SW480 (cell line): Measurements from ENCODE around the gene OR13J1.

Source experiments
- DNase-seq: peaks from one replicate; pipeline ENCODE4 v3.0.0-alpha.2; 2016; ENCODE audit warnings: low spot score

OR13J1 gene

GRCh38 chr9:35834260-35835215, 35.7 kb downstream of the OR13J1 start:
- no peak for DNase-seq

- DNase-seq: no peak
Measured at GRCh38 chr9:35832814-35833213, 37.4 kb downstream of the OR13J1 start.

- DNase-seq: no peak
Measured at GRCh38 chr9:35831040-35831439, 39.2 kb downstream of the OR13J1 start.

DNA sequence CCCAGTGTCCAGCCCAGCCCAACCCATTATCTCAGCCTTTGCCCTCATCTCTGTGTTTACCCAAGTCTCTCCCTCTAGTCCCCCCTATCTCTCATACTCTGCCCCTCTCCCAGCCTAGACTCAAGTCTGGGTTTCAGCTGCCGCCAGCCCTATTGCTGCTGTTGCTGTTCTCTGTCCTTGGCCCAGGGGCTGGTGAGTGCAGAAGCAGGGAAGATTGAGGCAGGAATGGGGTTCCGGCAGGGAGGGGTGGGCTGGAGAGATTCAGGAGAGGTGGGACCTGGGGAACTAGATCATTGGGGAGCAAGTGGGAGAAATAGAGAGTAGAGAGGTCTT, 40.5 kb downstream of the OR13J1 start:
- DNase-seq: no peak

DNA sequence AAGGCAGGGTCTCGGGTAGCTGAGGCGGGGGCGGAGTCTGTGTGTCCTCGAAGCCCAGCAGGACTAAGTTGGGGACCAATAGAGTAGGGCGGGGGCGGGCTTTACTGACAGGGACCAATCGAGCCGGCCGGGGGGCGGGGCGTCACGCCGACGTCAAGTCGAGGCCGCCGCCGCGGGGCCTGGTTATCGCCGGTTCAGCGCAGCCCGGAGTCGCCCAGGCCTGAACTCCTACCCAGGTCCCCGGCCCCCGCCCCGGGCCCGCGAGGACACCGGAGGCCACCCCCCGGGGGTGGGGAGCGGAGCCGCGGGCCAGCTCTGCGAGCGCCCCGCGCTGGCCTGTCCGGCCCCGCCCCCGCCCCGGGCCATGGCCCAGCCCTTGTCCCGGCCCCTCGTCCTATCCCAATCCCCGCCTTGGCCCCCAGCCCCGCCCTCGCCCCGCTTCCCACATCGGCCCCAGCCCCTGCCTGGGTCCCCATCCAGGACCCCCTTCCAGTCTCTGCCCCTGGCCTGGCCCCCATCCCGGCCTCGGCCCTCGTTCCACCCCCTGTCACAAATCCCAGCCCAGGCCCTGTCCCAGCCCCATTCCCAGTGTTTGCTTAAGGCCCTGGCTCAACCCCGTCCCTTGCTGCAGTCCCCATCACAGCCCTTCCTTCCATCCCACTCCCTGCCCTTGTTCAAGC, 41.0 kb downstream of the OR13J1 start, which contains the start of gene TMEM8B:
Gene TMEM8B (plus strand): TSS at position 145 of the 680 bp plus-strand sequence. CDS start 220 bp downstream, at position 365.
- DNase-seq: peak; percentile 86

DNA sequence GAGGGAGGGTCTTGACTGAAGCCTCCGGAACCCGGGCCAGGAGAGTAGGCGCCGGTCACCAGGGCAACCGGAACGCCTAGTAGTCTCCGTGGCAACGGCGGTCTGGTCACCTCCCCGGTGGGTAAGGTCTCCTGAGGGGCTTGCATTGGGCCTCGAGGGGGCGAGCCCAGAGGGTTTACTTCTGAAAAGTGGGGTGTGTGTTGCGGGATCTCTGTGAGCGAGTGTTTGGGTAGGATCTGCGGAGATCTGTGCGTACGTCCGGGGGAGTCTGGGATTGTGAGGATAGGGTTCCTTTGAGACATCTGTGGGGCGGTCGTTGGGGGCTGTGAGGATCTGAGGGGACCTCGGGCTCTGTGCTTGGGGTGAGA, 41.5 kb downstream of the OR13J1 start, which contains the start of gene FAM221B:
Gene FAM221B (minus strand): TSS at position 17 of the 368 bp plus-strand sequence. CDS start 2,571 bp downstream, outside the sequence.
- DNase-seq: no peak

GRCh38 chr9:35827486-35827885, 42.7 kb downstream of the OR13J1 start:
- no peak for DNase-seq

DNA sequence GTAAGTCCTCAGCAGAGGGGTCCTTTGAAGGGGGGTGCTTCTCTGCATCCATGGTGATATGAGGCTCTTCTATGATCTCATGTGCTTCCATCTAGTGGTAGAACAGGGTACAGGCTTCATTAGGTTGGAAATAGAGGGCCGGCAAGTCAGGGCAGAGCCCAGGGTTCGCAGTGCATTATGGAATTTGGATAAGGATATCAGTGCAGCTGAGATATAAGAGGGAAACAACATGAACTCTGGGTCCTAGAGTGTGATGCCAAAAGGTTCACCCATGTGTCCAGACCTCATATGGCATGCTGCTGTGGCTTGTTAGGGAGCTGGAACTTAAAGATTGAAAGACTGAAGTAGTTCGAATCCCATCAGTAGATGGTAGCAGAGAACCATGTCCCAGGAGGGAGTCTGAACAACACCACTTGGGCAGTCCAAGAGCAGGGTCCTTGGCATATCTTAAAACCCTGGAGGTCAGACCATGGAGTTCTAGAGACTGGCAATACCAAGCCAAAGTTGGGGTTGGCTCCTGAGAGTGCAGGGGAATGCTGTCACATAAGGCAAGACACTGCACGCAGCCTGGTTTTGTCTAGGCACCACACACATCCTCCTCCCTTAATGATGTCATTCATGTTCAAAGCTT, 44.0 kb downstream of the OR13J1 start:
- peak; percentile 57 for DNase-seq

- no peak for DNase-seq
Measured at GRCh38 chr9:35822926-35823325, 47.3 kb downstream of the OR13J1 start.

GRCh38 chr9:35820076-35820475, 50.1 kb downstream of the OR13J1 start:
- no peak for DNase-seq
